ENCODE data around the gene GPR137B.
"Not testable (repeated sequence)": the region's sequence is repeated elsewhere in the genome, so short reads cannot be mapped to it uniquely, and the experiment has no call there.

Gene GPR137B

DNA sequence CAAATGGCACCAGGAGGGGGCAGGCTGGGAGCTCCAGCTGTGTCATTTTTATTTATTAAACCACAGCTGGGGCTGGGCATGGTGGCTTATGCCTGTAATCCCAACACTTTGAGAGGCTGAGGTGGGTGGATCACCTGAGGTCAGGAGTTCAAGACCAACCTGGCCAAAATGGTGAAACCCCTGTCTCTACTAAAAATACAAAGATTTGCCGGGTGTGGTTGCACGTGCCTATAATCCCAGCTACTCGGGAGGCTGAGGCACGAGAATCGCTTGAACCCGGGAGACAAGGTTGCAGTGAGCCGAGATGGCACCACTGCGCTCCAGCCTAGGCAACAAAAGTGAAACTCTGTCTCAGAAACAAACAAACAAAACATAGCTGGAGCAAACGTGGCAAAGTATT lies 15.7 kb downstream of the GPR137B start:
- H3K27ac ChIP-seq, result not testable (repeated sequence)
- TF ChIP-seq CTCF (IDR thresholded peaks at IDR 0.05), result 0 out of 2 replicates have a peak, but pooled peaks have one; percentile 14

DNA sequence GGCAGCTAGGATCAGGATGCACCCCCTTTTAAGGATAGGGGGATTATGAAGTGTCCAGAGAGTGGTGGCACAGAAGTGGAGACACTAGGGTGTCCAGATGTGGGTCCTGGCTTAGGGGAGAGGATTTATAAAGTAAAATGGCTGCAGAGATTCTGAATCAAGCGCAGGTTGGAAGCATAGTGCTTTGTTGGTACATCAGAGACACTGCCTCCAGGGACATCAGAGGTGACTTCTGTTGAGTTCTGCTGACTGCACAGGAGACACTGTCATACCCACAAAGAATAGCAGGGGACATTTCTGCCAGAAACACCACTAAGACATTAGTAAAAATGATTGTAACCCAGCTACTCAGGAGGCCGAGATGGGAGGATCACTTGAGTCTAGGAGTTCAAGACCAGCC lies 16.4 kb downstream of the GPR137B start:
- H3K27ac ChIP-seq, result no peak overlapping the region

DNA sequence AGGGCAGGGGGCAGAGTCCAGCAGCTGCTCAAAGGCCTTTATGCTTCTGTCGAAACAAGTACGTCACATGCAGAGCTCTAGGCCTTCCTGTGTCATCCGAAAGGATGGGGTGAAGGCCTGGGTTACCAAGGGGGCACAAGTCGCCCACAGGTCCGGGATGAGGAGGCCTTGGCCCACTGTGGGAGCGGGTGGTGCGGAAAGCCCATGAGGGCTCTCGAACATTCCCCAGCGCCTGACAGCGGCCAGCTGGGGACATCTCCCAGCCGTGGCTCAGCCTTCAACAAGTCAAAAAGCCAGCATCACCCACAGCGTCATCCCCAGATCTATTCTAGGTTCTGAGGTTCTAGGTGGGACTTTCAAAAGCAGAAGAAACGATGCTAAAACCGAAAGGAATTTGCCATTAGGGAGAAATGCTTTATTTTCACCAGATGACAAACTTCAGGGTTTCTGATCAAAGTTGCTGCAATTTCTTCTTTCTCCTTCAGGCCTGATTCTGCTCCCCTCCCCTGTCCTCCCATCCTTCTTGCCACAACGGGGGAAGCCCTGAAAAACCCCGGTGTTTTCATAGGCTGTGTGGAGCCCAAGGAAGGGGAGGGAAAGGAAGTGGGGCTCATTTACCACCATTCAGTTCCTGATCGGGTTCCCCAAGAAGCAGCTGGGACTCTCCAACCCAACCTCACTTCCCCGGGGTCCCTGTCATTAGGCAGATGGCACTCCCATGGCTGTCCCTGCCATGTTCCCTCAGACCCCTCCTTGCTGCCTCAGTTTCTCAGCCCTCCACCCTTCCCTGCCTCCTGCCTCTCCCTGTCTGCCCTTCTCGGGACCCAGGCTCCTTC lies 17.6 kb downstream of the GPR137B start:
- TF ChIP-seq ZFX (IDR thresholded peaks at IDR 0.05; ENCODE audit: borderline replicate concordance) (no peak), CTCF (IDR thresholded peaks at IDR 0.05) (no peak)
- H3K27ac ChIP-seq, result no peak overlapping the region

More for the DNA sequence above, 16.4 kb downstream of the GPR137B start:
- TF ChIP-seq ZFX (IDR thresholded peaks at IDR 0.05; ENCODE audit: borderline replicate concordance) (no peak), CTCF (IDR thresholded peaks at IDR 0.05) (no peak)

DNA sequence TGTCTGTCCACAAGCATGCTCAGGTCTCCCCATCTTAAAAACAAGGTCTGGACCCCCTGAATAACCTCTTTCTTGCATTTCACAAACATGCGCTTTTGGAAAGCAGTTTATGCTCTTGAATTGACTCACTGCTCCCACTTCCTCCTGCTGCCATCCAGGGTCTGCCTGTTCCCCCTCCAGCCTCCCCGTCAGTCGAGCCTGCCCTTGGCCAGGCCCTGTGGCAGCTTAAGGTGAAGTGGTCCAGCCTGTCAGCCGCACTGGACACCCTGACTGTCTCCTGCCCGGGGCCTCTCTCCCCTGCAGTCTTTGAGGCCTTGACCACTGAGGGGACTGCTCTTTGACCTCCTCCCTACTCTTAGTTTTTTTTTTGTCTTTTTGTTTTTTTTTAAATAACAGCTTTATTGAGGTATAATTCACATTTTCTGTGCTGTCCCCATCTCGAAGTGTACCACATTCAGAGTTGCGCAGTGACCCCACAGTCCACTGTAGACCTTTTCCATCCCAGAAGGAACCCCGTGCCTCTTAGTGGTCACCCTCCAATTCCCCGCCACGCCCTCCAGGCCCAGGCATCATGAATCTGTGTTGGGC lies 18.3 kb downstream of the GPR137B start:
- TF ChIP-seq ZFX (IDR thresholded peaks at IDR 0.05; ENCODE audit: borderline replicate concordance), result no peak
- TF ChIP-seq CTCF (IDR thresholded peaks at IDR 0.05), result no peak
- H3K27ac ChIP-seq, result no peak overlapping the region

- no peak for TF ChIP-seq CTCF (IDR thresholded peaks at IDR 0.05)
- no peak for TF ChIP-seq ZFX (IDR thresholded peaks at IDR 0.05; ENCODE audit: borderline replicate concordance)
- no peak overlapping the region for H3K27ac ChIP-seq
These were observed 18.9 kb downstream of the GPR137B start for GRCh38 chr1:236161230-236161629.

GRCh38 chr1:236161755-236162154 lies 19.4 kb downstream of the GPR137B start:
- not testable (repeated sequence) for H3K27ac ChIP-seq

DNA sequence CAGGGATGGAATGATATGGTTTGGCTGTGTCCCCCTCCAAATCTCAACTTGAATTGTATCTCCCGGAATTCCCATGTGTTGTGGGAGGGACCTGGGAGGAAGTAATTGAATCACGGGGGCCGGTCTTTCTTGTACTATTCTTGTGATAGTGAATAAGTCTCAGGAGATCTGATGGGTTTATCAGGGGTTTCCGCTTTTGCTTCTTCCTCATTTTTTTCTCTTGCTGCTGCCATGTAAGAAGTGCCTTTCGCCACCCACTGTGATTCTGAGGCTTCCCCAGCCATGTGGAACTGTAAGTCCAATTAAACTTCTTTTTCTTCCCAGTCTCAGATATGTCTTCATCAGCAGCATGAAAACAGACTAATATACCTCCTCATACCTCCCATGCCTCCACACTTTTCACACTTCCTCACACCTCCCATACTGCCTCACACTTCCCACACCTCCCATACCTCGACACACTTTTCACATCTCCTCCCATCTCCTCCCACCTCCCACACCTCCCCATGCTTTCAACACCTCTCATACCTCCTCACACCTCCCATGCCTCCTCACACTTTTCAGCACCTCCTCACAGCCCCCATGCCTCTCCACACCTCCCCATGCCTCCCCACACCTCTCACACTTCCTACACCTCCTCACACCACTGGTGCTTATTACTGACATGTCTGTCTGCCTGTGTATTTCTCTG lies 21.3 kb downstream of the GPR137B start:
- H3K27ac ChIP-seq, result no peak overlapping the region
- TF ChIP-seq CTCF (IDR thresholded peaks at IDR 0.05) (no peak), ZFX (IDR thresholded peaks at IDR 0.05; ENCODE audit: borderline replicate concordance) (no peak)
